H1 (cell line): ENCODE results near the gene COL27A1. TPM values are rescaled to one million over a fixed set of nuclear protein-coding genes. Genes with fewer than 3 reads are reported as not detected.

ENCODE experiments used
- CTCF ChIA-PET: fragments of 300-600 bp; sonication (Branson Sonifier 250); formaldehyde crosslinking; loops from one replicate; lab custom pipeline; 2021; ENCODE audit not compliant: partially characterized antibody; lab: Charles Lee
- POLR2A ChIA-PET: fragments of 300-600 bp; sonication (Branson Sonifier 250); formaldehyde crosslinking; loops from one replicate; lab custom pipeline; 2021; ENCODE audit warnings: inconsistent platforms; ENCODE audit not compliant: partially characterized antibody; lab: Charles Lee
- DNase-seq, 2 experiments: peaks; one replicate each; pipeline versions ENCODE4 v3.0.0 to v3.0.0-alpha.2; 2010 to 2022; ENCODE audit warnings: low spot score in 2 of 2, low read depth in 1 of 2, mixed read lengths in 1 of 2
- FAIRE-seq: peaks from 2 replicates; lab custom pipeline; 2011; peaks lifted over from hg19 to GRCh38; lab: Jason Lieb, UNC
- H2AFZ ChIP-seq: 2 replicates; pipeline ENCODE4 v1.8.1; 2012; ENCODE audit warnings: low read length, inconsistent platforms
- H2AK5ac ChIP-seq: 2 replicates; pipeline ENCODE4 v1.6.1; 2013; ENCODE audit warnings: low read depth, low read length
- H2BK120ac ChIP-seq: replicated peaks from 2 replicates; pipeline ENCODE3; 2013; ENCODE audit warnings: low read depth, low read length, inconsistent platforms
- H2BK12ac ChIP-seq: 2 replicates; pipeline ENCODE4 v1.6.1; 2013; ENCODE audit warnings: low read depth, low read length
- H2BK15ac ChIP-seq: 2 replicates; pipeline ENCODE4 v1.6.1; 2013; ENCODE audit warnings: low read length
- H2BK20ac ChIP-seq: 2 replicates; pipeline ENCODE4 v1.6.1; 2013; ENCODE audit warnings: low read length
- H2BK5ac ChIP-seq: 2 replicates; pipeline ENCODE4 v1.6.1; 2013; ENCODE audit warnings: low read depth, low read length
- H3K14ac ChIP-seq: 2 replicates; pipeline ENCODE4 v1.6.1; 2013; ENCODE audit warnings: inconsistent platforms; ENCODE audit not compliant: insufficient read length
- H3K18ac ChIP-seq: 2 replicates; pipeline ENCODE4 v1.6.1; 2013; ENCODE audit warnings: low read length; ENCODE audit errors: extremely low read depth
- H3K23ac ChIP-seq: 2 replicates; pipeline ENCODE4 v1.6.1; 2013; ENCODE audit warnings: inconsistent platforms; ENCODE audit not compliant: insufficient read length
- H3K23me2 ChIP-seq: 2 replicates; pipeline ENCODE4 v1.6.1; 2013; ENCODE audit warnings: low read depth, low read length
- H3K27ac ChIP-seq: 2 replicates; pipeline ENCODE4 v1.6.1; 2011; ENCODE audit warnings: low read depth, low read length, inconsistent platforms
- H3K27me3 ChIP-seq, 4 experiments: replicated peaks in 1 of 4; 1 replicate in 1 of 4; 2 replicates in 3 of 4; pipeline versions ENCODE4 v1.6.1 to v1.8.1; 2011 to 2013; ENCODE audit warnings: low read length in 3 of 4, mild to moderate bottlenecking in 3 of 4, inconsistent platforms in 2 of 4, mixed read lengths in 2 of 4, moderate library complexity in 1 of 4; ENCODE audit not compliant: control insufficient read depth in 3 of 4, insufficient read depth in 3 of 4; ENCODE audit errors: extremely low read depth in 1 of 4
- H3K36me3 ChIP-seq, 4 experiments: 2 replicates each; pipeline versions ENCODE4 v1.6.1 to v1.8.1; 2011 to 2013; ENCODE audit warnings: mild to moderate bottlenecking in 4 of 4, low read length in 3 of 4, moderate library complexity in 2 of 4, control low read depth in 1 of 4, inconsistent platforms in 1 of 4; ENCODE audit not compliant: insufficient read depth in 4 of 4, control insufficient read depth in 2 of 4
- H3K4ac ChIP-seq: replicated peaks from 2 replicates; pipeline ENCODE3; 2013; ENCODE audit warnings: low read length, low read depth, mixed read lengths, inconsistent platforms; ENCODE audit not compliant: insufficient read length
- H3K4me1 ChIP-seq, 4 experiments: replicated peaks in 1 of 4; 1 replicate in 1 of 4; 2 replicates in 3 of 4; pipeline versions ENCODE4 v1.6.1 to v1.8.1; 2011 to 2013; ENCODE audit warnings: low read length in 3 of 4, inconsistent platforms in 2 of 4, mixed read lengths in 1 of 4; ENCODE audit not compliant: insufficient read depth in 4 of 4, control insufficient read depth in 3 of 4
- H3K4me2 ChIP-seq, 2 experiments: 2 replicates each; pipeline versions ENCODE4 v1.6.1 to v1.8.1; 2011 to 2013; ENCODE audit warnings: low read depth in 2 of 2, low read length in 2 of 2, control low read depth in 1 of 2, inconsistent platforms in 1 of 2, mild to moderate bottlenecking in 1 of 2; ENCODE audit not compliant: insufficient read depth in 1 of 2
- H3K4me3 ChIP-seq, 4 experiments: fragments of 200-600, 300-600 bp in 1 of 4; sonication (generic), shearing (Covaris generic), sonication (Bioruptor Twin) in 1 of 4; 2 replicates each; pipeline versions ENCODE4 v1.5.1 to v1.8.1; 2011 to 2016; ENCODE audit warnings: low read length in 4 of 4, low read depth in 3 of 4, control low read depth in 2 of 4, inconsistent platforms in 2 of 4, mild to moderate bottlenecking in 2 of 4, mixed read lengths in 1 of 4, moderate library complexity in 1 of 4; ENCODE audit not compliant: insufficient read depth in 2 of 4; ENCODE audit errors: extremely low read depth in 1 of 4
- H3K56ac ChIP-seq: replicated peaks from 2 replicates; pipeline ENCODE3; 2013; ENCODE audit warnings: low read depth, mild to moderate bottlenecking, mixed read lengths, low read length, inconsistent platforms; ENCODE audit not compliant: insufficient read length
- H3K79me1 ChIP-seq: 2 replicates; pipeline ENCODE4 v1.6.1; 2013; ENCODE audit warnings: low read depth, low read length, control low read depth
- H3K79me2 ChIP-seq, 2 experiments: 2 replicates each; pipeline versions ENCODE4 v1.6.1 to v1.8.1; 2012 to 2013; ENCODE audit warnings: low read length in 2 of 2, mild to moderate bottlenecking in 2 of 2, inconsistent platforms in 1 of 2; ENCODE audit not compliant: insufficient read depth in 2 of 2, control insufficient read depth in 1 of 2
- H3K9ac ChIP-seq, 4 experiments: replicated peaks in 1 of 4; 1 replicate in 1 of 4; 2 replicates in 3 of 4; pipeline versions ENCODE4 v1.6.1 to v1.8.1; 2011 to 2013; ENCODE audit warnings: low read depth in 3 of 4, low read length in 3 of 4, control low read depth in 2 of 4, mild to moderate bottlenecking in 2 of 4, moderate library complexity in 2 of 4, inconsistent platforms in 1 of 4; ENCODE audit errors: extremely low read depth in 1 of 4
- H3K9me3 ChIP-seq, 2 experiments: 2 replicates each; pipeline versions ENCODE4 v1.6.1 to v1.8.1; 2012 to 2013; ENCODE audit warnings: mild to moderate bottlenecking in 2 of 2, moderate library complexity in 2 of 2, control low read depth in 1 of 2, inconsistent platforms in 1 of 2, low read depth in 1 of 2, low read length in 1 of 2, mixed read lengths in 1 of 2; ENCODE audit not compliant: insufficient read depth in 2 of 2
- H4K20me1 ChIP-seq, 2 experiments: replicated peaks in 1 of 2; 2 replicates each; pipeline versions ENCODE3 to v1.8.1; 2011 to 2013; ENCODE audit warnings: inconsistent platforms in 2 of 2, low read length in 2 of 2, mild to moderate bottlenecking in 1 of 2; ENCODE audit not compliant: insufficient read depth in 2 of 2, control insufficient read depth in 1 of 2
- H4K5ac ChIP-seq: 2 replicates; pipeline ENCODE4 v1.6.1; 2013; ENCODE audit warnings: low read length, low read depth, mixed read lengths, inconsistent platforms; ENCODE audit not compliant: insufficient read length
- H4K8ac ChIP-seq: 2 replicates; pipeline ENCODE4 v1.8.0; 2013; ENCODE audit warnings: mild to moderate bottlenecking, moderate library complexity, low read length, inconsistent platforms; ENCODE audit not compliant: insufficient read depth; ENCODE audit errors: extremely low read depth
- H4K91ac ChIP-seq: replicated peaks from 2 replicates; pipeline ENCODE3; 2013; ENCODE audit warnings: low read length, mixed read lengths, inconsistent platforms; ENCODE audit not compliant: insufficient read length
- BACH1 ChIP-seq: IDR thresholded peaks from 2 replicates; pipeline ENCODE4 v1.6.1; 2012; ENCODE audit warnings: low read length, improper control_type of control experiment
- CREB1 ChIP-seq: IDR thresholded peaks from 2 replicates; pipeline ENCODE4 v1.6.1; 2012; ENCODE audit warnings: inconsistent platforms
- E2F6 ChIP-seq: IDR thresholded peaks from 2 replicates; pipeline ENCODE4 v1.6.1; 2012; ENCODE audit warnings: inconsistent platforms
- EP300 ChIP-seq, 2 experiments: IDR thresholded peaks; 1 replicate in 1 of 2; 2 replicates in 1 of 2; pipeline ENCODE4 v1.6.1; 2011 to 2012; ENCODE audit warnings: low read depth in 2 of 2, low read length in 2 of 2, mild to moderate bottlenecking in 2 of 2, borderline replicate concordance in 1 of 2, inconsistent platforms in 1 of 2, moderate library complexity in 1 of 2
- FOSL1 ChIP-seq: IDR thresholded peaks from 2 replicates; pipeline ENCODE4 v1.6.1; 2011; ENCODE audit warnings: mild to moderate bottlenecking, low read depth, low read length, moderate library complexity; ENCODE audit not compliant: insufficient read depth
- KDM4A ChIP-seq: IDR thresholded peaks from one replicate; pipeline ENCODE4 v1.7.1; 2012; ENCODE audit warnings: low read depth, mild to moderate bottlenecking, moderate library complexity, low read length, inconsistent platforms; ENCODE audit not compliant: severe bottlenecking
- POLR2A ChIP-seq, 2 experiments: IDR thresholded peaks; 1 replicate in 1 of 2; 2 replicates in 1 of 2; pipeline ENCODE4 v1.6.1; 2011; ENCODE audit warnings: low read depth in 2 of 2, low read length in 2 of 2, mild to moderate bottlenecking in 2 of 2; ENCODE audit errors: control extremely low read depth in 1 of 2
- RAD21 ChIP-seq, 2 experiments: IDR thresholded peaks in 1 of 2; conservative IDR thresholded peaks in 1 of 2; 2 replicates each; pipeline ENCODE4 v1.6.1; 2011; ENCODE audit warnings: low read depth in 2 of 2, low read length in 2 of 2, improper control_type of control experiment in 1 of 2, inconsistent platforms in 1 of 2, mild to moderate bottlenecking in 1 of 2, moderate library complexity in 1 of 2
- RBBP5 ChIP-seq: IDR thresholded peaks from 2 replicates; pipeline ENCODE4 v1.7.1; 2012; ENCODE audit warnings: low read depth, mild to moderate bottlenecking, inconsistent platforms, low read length, moderate library complexity, borderline replicate concordance
- SIRT6 ChIP-seq: IDR thresholded peaks from one replicate; pipeline ENCODE4 v1.7.1; 2012; ENCODE audit warnings: low read length, inconsistent platforms
- WGBS, 2 experiments: shearing (Covaris generic) in 1 of 2; methylation state at CpG; one replicate each; pipeline versions ENCODE4 v1.1.6 to v1.1.7; 2013 to 2015; ENCODE audit warnings: low lambda C conversion rate in 2 of 2, mixed read lengths in 2 of 2, inconsistent platforms in 1 of 2, low coverage in 1 of 2, missing lambda C conversion rate in 1 of 2; ENCODE audit not compliant: insufficient replicate concordance in 2 of 2, insufficient coverage in 1 of 2, insufficient read length in 1 of 2; ENCODE audit errors: extremely low coverage in 1 of 2, missing lambda C conversion rate in 1 of 2; 5-methylcytosine and 5-hydroxymethylcytosine counted together
- polyA plus RNA-seq, 7 experiments: library from polyadenylated mRNA; depleted of rRNA in 3 of 7; stranded (reverse) in 5 of 7; unstranded in 2 of 7; fragments of >200 nt in 5 of 7; fragments of 200-250 nt in 2 of 7; gene quantifications; 1 replicate in 5 of 7; 2 replicates in 1 of 7; 4 replicates in 1 of 7; pipeline versions ENCODE4 v1.2.1 to v1.2.3, GENCODE V29; 2011 to 2013; ENCODE audit warnings: missing spikeins in 2 of 7, mixed read lengths in 2 of 7
- total RNA-seq: library from RNA; stranded (reverse); fragmentation: NEBNext Ultra II Directional; extraction: Animal tissue kit (Norgen Biotek cat#: 25700); gene quantifications from 2 replicates; pipeline ENCODE4 v1.2.1, GENCODE V29; 2021

COL27A1 gene
- total and polyA plus RNA-seq, 2 of the 8 experiments (the other 6 are each of a cell fraction or from before 2014, with no cell fraction given) = 15.1 to 22.8 TPM

- H4K20me1 ChIP-seq = peaks cover 0 to 9% of the 10 kb centered on the region in 2 experiments
- H3K14ac ChIP-seq = no peak overlapping the region
- TF ChIP-seq FOSL1 (no peak), CREB1 (no peak), BACH1 (no peak), E2F6 (no peak), RBBP5 (no peak), POLR2A (IDR thresholded peaks at IDR 0.05; ENCODE audit: control extremely low read depth in 1 of 2, low read depth in 2 of 2, low read length in 2 of 2) (no peak), RAD21 (IDR thresholded peaks at IDR 0.05 in 1 of 2, conservative IDR thresholded peaks at IDR 0.05 in 1 of 2; ENCODE audit: low read depth in 2 of 2, low read length in 2 of 2) (no peak), SIRT6 (no peak), EP300 (IDR thresholded peaks at IDR 0.05; ENCODE audit: borderline replicate concordance in 1 of 2, low read depth in 2 of 2, low read length in 2 of 2) (no peak), KDM4A (no peak)
- no peak overlapping the region for H2BK12ac ChIP-seq
- no peak overlapping the region for H3K4me3 ChIP-seq
- POLR2A ChIA-PET = no interaction called here
- H3K27ac ChIP-seq = no peak overlapping the region
- H3K79me2 ChIP-seq = no peaks in the 10 kb centered on the region
- peaks cover 0 to 8% (median 0%) of the 10 kb centered on the region in 4 experiments; a peak in 3 of 8 replicates for H3K36me3 ChIP-seq
- no peak for FAIRE-seq
- H2BK20ac ChIP-seq = no peak overlapping the region
- H3K9me3 ChIP-seq = no peaks in the 10 kb centered on the region
- DNase-seq = no peak
- H2AFZ ChIP-seq = no peak overlapping the region
- H4K5ac ChIP-seq = no peak overlapping the region
- no peaks in the 10 kb centered on the region for H3K27me3 ChIP-seq
- no peak overlapping the region for H3K9ac ChIP-seq
- H3K56ac ChIP-seq = no peak overlapping the region
- H3K79me1 ChIP-seq = peaks cover 2% of the 10 kb centered on the region; the same call in 1 of the 2 replicates
- H3K23ac ChIP-seq = no peak overlapping the region
- no peak overlapping the region for H3K4me2 ChIP-seq
- no peak overlapping the region for H2BK15ac ChIP-seq
- H3K4ac ChIP-seq = no peak overlapping the region
- CTCF ChIA-PET = interaction anchor here (1.3 to 5.4 kb wide), 3 partner anchors 12 to 123 kb away, joined by 3 to 23 read pairs (median 5); partner anchors contain the start of genes AMBP and COL27A1
- no peak overlapping the region for H2BK120ac ChIP-seq
- H3K4me1 ChIP-seq = peaks cover 5 to 8% (median 6%) of the 10 kb centered on the region in 4 experiments; a peak in 4 of 7 replicates
- H3K23me2 ChIP-seq = peaks cover 14% of the 10 kb centered on the region; the same call in 1 of the 2 replicates
- H4K91ac ChIP-seq = no peak overlapping the region
- H2BK5ac ChIP-seq = no peak overlapping the region
- H3K18ac ChIP-seq = no peak overlapping the region
- no peak overlapping the region for H4K8ac ChIP-seq
- WGBS, 2 experiments = 92% methylated on average over 25 of the region's 34 CpGs; no CpG with 5 or more reads in 1 of the 2 experiments
- no peak overlapping the region for H2AK5ac ChIP-seq
These were observed 12.3 kb downstream of the COL27A1 start for GRCh38 chr9:114167591-114168091.
